ENCODE data around the gene PPCDC. TPM values are rescaled to one million over a fixed set of nuclear protein-coding genes. Genes with fewer than 3 reads are reported as not detected.
A peak's percentile ranks its signal among the peaks of the same experiment; 100 is the strongest.

Gene PPCDC
- total RNA-seq, result 10 to 100 TPM; 17.5 to 18.0 TPM

DNA sequence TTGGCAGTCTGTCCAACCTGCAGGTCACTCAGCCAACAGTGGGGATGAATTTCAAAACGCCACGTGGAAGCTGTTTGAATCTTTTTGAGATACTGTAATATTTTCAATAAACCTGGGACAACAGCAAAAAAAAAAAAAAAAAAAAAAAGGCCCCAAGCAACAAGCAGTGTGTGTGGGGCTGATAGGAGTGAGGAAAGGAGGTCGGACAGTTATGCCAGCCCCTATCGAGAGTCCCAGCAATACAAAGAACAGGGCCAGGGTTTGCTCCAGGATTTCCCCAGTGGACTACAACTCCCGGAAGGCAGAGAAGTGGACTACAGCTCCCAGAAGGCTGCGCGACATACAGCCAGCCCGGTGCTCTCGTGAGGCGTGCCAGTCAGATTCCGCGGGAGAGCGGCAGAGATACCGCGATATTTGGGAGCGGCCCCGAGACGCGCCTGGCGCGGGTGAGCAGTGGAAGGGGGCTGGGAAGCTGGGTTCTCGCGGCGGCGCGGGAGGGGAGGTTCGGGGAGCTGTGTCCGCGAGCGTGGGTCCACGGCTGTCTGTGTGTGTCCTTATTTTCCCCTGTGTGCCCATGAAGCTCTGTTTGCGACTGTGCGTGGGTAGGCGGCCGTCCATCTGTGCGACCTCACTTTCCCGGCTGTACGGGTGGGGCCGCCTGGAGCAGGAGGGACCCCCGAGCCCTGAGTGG is at the start of gene PPCDC:
PPCDC (plus strand) TSS at position 410 of the 691 bp plus-strand sequence. CDS start 4,729 bp downstream, outside the sequence.
- H3K4me3 Mint-ChIP-seq, result peak within 1 kb of the TSS; percentile 90
- DNase-seq, result peak; percentile 98
- CTCF ChIA-PET, result interaction anchor here (0.6 to 1.5 kb wide), 8 partner anchors 35 to 699 kb away, joined by 3 to 9 read pairs (median 3); partner anchors contain the start of gene C15orf39

DNA sequence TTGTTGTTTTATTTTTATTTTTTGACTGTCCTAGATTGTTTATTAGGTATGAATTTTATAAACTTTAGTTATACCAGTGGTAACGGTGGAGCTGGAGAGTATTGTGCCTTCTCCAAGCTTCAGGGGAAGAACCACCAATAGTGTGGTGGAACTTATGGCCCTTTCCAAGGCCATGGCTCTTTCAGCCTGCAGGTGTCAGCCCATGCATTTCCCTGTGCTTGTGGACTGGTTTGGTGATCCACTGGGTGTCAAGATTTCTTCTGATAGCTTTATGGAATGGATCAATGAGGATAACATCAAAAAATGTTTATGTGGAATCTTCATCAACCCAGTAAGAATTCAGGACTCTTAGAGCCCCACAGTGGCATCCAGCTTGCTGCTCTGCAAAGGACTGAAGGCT is 47.2 kb upstream of the PPCDC start:
- Mint-ChIP-seq H3K4me3 (no peak overlapping the region), H3K9me3 (no peaks in the 10 kb centered on the region), H3K36me3 (ENCODE audit: low read depth) (no peaks in the 10 kb centered on the region), H3K4me1 (ENCODE audit: low read depth) (peaks cover 6% of the 10 kb centered on the region), H3K27me3 (ENCODE audit: low read depth) (peaks cover 9% of the 10 kb centered on the region), H3K27ac (no peak overlapping the region)
- intact Hi-C loops (cut with micrococcal nuclease), result no loop called here
- DNase-seq, result no peak
- CTCF ChIA-PET, result interaction anchor here (0.6 to 0.9 kb wide), 2 partner anchors 344 to 595 kb away, joined by 5 to 7 read pairs; no protein-coding TSS in a partner anchor

More for the DNA sequence above, at the start of gene PPCDC:
- intact Hi-C loops (cut with micrococcal nuclease), result loop anchor here (1.0 to 5.0 kb wide), 6 partner anchors 67 to 616 kb away; partner anchors contain the start of genes COX5A and RPP25
- Mint-ChIP-seq H3K27me3 (ENCODE audit: low read depth) (no peaks in the 10 kb centered on the region), H3K27ac (peak within 1 kb of the TSS; percentile 90), H3K4me1 (ENCODE audit: low read depth) (peaks cover 16% of the 10 kb centered on the region), H3K9me3 (no peaks in the 10 kb centered on the region), H3K36me3 (ENCODE audit: low read depth) (peaks cover 3% of the 10 kb centered on the region)

DNA sequence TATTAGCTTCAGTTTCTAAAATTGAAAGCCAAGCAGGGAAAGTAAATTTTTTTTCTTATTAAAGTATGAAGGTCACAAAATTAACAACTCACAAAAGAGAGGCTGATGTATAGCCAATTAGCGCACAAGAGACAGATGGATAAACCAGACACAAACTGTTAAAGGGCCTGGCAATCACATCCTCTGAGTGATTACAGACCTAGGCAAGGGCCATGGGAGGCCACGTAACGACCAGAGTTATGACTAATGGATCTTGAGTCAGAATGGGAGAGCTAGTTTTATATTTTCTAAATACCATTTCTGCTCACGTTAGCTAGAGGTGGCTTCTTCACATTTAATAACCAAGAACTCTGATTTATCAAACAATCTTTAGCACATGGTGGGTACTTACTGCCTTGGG is 45.8 kb upstream of the PPCDC start:
- DNase-seq, result peak; percentile 38
- intact Hi-C loops (cut with micrococcal nuclease), result no loop called here
- Mint-ChIP-seq H3K27me3 (ENCODE audit: low read depth) (peaks cover 9% of the 10 kb centered on the region), H3K9me3 (no peaks in the 10 kb centered on the region), H3K4me3 (no peak overlapping the region), H3K27ac (no peak overlapping the region), H3K4me1 (ENCODE audit: low read depth) (peaks cover 6% of the 10 kb centered on the region), H3K36me3 (ENCODE audit: low read depth) (no peaks in the 10 kb centered on the region)
- CTCF ChIA-PET, result interaction anchor here (0.6 to 0.7 kb wide), 3 partner anchors 51 to 1719 kb away, joined by 3 read pairs; no protein-coding TSS in a partner anchor

GRCh38 chr15:74978077-74978476 is 45.3 kb upstream of the PPCDC start:
- Mint-ChIP-seq H3K27me3 (ENCODE audit: low read depth) (peaks cover 7% of the 10 kb centered on the region), H3K36me3 (ENCODE audit: low read depth) (no peaks in the 10 kb centered on the region), H3K9me3 (no peaks in the 10 kb centered on the region), H3K4me1 (ENCODE audit: low read depth) (peaks cover 6% of the 10 kb centered on the region), H3K4me3 (no peak overlapping the region), H3K27ac (no peak overlapping the region)
- no peak for DNase-seq
- intact Hi-C loops (cut with micrococcal nuclease), result no loop called here
- CTCF ChIA-PET, result interaction anchor here (0.6 to 1.3 kb wide), 3 partner anchors 223 to 1718 kb away, joined by 3 read pairs; no protein-coding TSS in a partner anchor

- peak; percentile 46 for DNase-seq
- no peak overlapping the region for H3K4me3 Mint-ChIP-seq
- CTCF ChIA-PET, result interaction anchor here (0.6 to 1.3 kb wide), 2 partner anchors 222 to 298 kb away, joined by 3 read pairs; no protein-coding TSS in a partner anchor
- no peaks in the 10 kb centered on the region for H3K9me3 Mint-ChIP-seq
- H3K27me3 Mint-ChIP-seq (ENCODE audit: low read depth), result peaks cover 7% of the 10 kb centered on the region
- intact Hi-C loops (cut with micrococcal nuclease), result no loop called here
- H3K36me3 Mint-ChIP-seq (ENCODE audit: low read depth), result no peaks in the 10 kb centered on the region
- H3K27ac Mint-ChIP-seq, result no peak overlapping the region
- H3K4me1 Mint-ChIP-seq (ENCODE audit: low read depth), result peaks cover 7% of the 10 kb centered on the region
Measured at GRCh38 chr15:74978503-74978902, 44.9 kb upstream of the PPCDC start.

GRCh38 chr15:74982183-74982582 is 41.2 kb upstream of the PPCDC start:
- Mint-ChIP-seq H3K36me3 (ENCODE audit: low read depth) (no peaks in the 10 kb centered on the region), H3K4me1 (ENCODE audit: low read depth) (peaks cover 13% of the 10 kb centered on the region), H3K27ac (no peak overlapping the region), H3K4me3 (no peak overlapping the region), H3K9me3 (no peaks in the 10 kb centered on the region), H3K27me3 (ENCODE audit: low read depth) (peaks cover 10% of the 10 kb centered on the region)
- CTCF ChIA-PET, result no interaction called here
- intact Hi-C loops (cut with micrococcal nuclease), result no loop called here
- DNase-seq, result no peak

DNA sequence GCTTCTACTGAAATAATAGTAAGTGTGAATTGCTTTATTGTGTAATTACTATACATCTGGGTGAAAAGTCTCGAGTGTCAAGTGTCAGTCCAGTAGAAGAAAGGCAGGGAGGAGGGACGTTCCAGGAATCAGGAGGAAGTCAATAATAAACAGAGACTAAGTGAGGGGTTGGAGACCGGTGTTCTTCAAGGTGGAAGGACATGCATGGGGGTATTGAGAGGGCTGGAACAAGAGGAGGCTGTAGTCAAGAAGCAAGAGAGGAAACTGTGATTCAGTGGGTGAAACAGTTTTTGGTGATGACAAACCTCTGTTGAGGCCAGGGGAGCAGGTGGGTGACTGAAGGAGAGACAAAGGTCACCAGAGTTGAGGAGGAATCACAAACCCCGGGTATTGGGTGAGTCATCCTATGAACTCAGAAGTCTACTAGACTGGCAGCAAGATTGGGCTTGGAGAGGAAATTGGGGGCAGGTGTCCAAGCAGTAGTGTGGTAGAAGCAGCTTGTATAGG is 39.6 kb upstream of the PPCDC start:
- H3K36me3 Mint-ChIP-seq (ENCODE audit: low read depth), result no peaks in the 10 kb centered on the region
- H3K9me3 Mint-ChIP-seq, result no peaks in the 10 kb centered on the region
- H3K27ac Mint-ChIP-seq, result peak overlapping the region; percentile 0
- H3K4me3 Mint-ChIP-seq, result no peak overlapping the region
- H3K27me3 Mint-ChIP-seq (ENCODE audit: low read depth), result peaks cover 10% of the 10 kb centered on the region
- H3K4me1 Mint-ChIP-seq (ENCODE audit: low read depth), result peaks cover 7% of the 10 kb centered on the region
- intact Hi-C loops (cut with micrococcal nuclease), result loop anchor here (1.0 kb wide), 1 partner anchor 138 kb away; no protein-coding TSS in a partner anchor
- DNase-seq, result peak; percentile 67
- CTCF ChIA-PET, result interaction anchor here (0.7 kb wide), 1 partner anchor 27 kb away, joined by 4 read pairs; no protein-coding TSS in a partner anchor

GRCh38 chr15:74988007-74988800 is 35.2 kb upstream of the PPCDC start:
- intact Hi-C loops (cut with micrococcal nuclease), result loop anchor here (1.0 kb wide), 2 partner anchors 32 to 217 kb away; partner anchors contain the start of gene RPP25
- DNase-seq, result peak; percentile 73
- Mint-ChIP-seq H3K9me3 (no peaks in the 10 kb centered on the region), H3K4me3 (no peak overlapping the region), H3K4me1 (ENCODE audit: low read depth) (peaks cover 11% of the 10 kb centered on the region), H3K36me3 (ENCODE audit: low read depth) (no peaks in the 10 kb centered on the region), H3K27ac (no peak overlapping the region), H3K27me3 (ENCODE audit: low read depth) (peaks cover 6% of the 10 kb centered on the region)
- CTCF ChIA-PET, result interaction anchor here (0.6 to 0.8 kb wide), 3 partner anchors 31 to 87 kb away, joined by 3 read pairs; partner anchors contain the start of genes PPCDC and RPP25

DNA sequence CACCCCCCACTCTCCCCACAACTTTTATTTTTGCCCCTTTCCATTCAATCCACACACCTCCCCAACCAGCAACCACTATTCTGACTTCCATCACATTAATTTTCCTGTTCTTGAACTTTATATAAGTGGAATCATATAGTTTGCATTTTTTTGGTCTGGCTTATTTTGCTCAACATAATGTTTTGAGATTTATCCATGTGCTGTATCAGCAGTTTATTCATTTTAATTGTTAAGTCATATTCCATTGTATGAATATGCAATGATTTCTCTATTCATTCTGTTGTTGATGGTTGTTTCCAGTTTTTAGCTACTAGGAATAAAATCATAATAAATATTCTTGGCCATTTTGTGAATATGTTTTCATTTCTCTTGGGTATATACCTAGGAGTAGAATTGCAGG is 33.9 kb upstream of the PPCDC start:
- H3K4me1 Mint-ChIP-seq (ENCODE audit: low read depth), result peaks cover 4% of the 10 kb centered on the region
- intact Hi-C loops (cut with micrococcal nuclease), result no loop called here
- DNase-seq, result no peak
- no peak overlapping the region for H3K27ac Mint-ChIP-seq
- no peaks in the 10 kb centered on the region for H3K36me3 Mint-ChIP-seq (ENCODE audit: low read depth)
- CTCF ChIA-PET, result no interaction called here
- H3K4me3 Mint-ChIP-seq, result no peak overlapping the region
- H3K27me3 Mint-ChIP-seq (ENCODE audit: low read depth), result peaks cover 8% of the 10 kb centered on the region
- no peaks in the 10 kb centered on the region for H3K9me3 Mint-ChIP-seq

- Mint-ChIP-seq H3K4me1 (ENCODE audit: low read depth) (peaks cover 15% of the 10 kb centered on the region), H3K36me3 (ENCODE audit: low read depth) (no peaks in the 10 kb centered on the region), H3K27me3 (ENCODE audit: low read depth) (peaks cover 22% of the 10 kb centered on the region), H3K4me3 (no peak overlapping the region), H3K9me3 (no peaks in the 10 kb centered on the region), H3K27ac (no peak overlapping the region)
- DNase-seq, result no peak
- CTCF ChIA-PET, result no interaction called here
- intact Hi-C loops (cut with micrococcal nuclease), result no loop called here
Measured at GRCh38 chr15:74992619-74993018, 30.8 kb upstream of the PPCDC start.

DNA sequence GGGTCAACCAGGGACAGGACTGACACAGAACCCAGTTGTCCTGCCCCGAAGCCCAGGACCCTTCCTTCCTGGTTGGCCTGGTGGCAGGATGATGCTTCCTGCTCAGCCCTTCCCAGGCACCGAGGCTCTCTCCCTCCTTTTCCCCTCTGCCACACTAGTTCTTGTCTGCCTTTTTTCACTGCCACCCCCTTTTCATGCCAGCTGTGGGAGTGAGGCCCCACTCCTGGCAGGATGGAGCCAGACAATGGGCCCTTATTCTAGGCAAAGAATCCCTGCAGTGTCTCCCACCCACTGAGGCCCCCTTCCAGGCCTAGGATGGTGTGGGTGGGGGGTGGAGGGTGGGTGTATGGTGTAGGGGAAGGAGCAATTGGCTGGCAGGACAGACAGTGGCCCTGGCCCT is 29.2 kb upstream of the PPCDC start:
- Mint-ChIP-seq H3K36me3 (ENCODE audit: low read depth) (no peaks in the 10 kb centered on the region), H3K4me3 (no peak overlapping the region), H3K27me3 (ENCODE audit: low read depth) (peaks cover 31% of the 10 kb centered on the region), H3K4me1 (ENCODE audit: low read depth) (peaks cover 15% of the 10 kb centered on the region), H3K27ac (no peak overlapping the region), H3K9me3 (no peaks in the 10 kb centered on the region)
- intact Hi-C loops (cut with micrococcal nuclease), result no loop called here
- DNase-seq, result no peak
- CTCF ChIA-PET, result no interaction called here

- intact Hi-C loops (cut with micrococcal nuclease), result loop anchor here (1.0 to 5.0 kb wide), 2 partner anchors 38 to 167 kb away; partner anchors contain the start of genes CPLX3 and RPP25
- CTCF ChIA-PET, result no interaction called here
- DNase-seq, result no peak
- Mint-ChIP-seq H3K4me1 (ENCODE audit: low read depth) (peaks cover 15% of the 10 kb centered on the region), H3K27ac (no peak overlapping the region), H3K9me3 (no peaks in the 10 kb centered on the region), H3K36me3 (ENCODE audit: low read depth) (no peaks in the 10 kb centered on the region), H3K27me3 (ENCODE audit: low read depth) (peaks cover 33% of the 10 kb centered on the region), H3K4me3 (peak overlapping the region; percentile 65)
Measured at GRCh38 chr15:74994685-74995084, 28.7 kb upstream of the PPCDC start.
